Endometrium (tissue), 2 donors: ENCODE measurements around the gene TIGIT.
"Not testable (repeated sequence)": the region's sequence is repeated elsewhere in the genome, so short reads cannot be mapped to it uniquely, and the experiment has no call there.

Experiments used
- FAIRE-seq: peaks from 2 replicates; lab custom pipeline; 2012; peaks lifted over from hg19 to GRCh38; lab: Jason Lieb, UNC
- donor health status: control.
- donor health status: control.

TIGIT gene

DNA sequence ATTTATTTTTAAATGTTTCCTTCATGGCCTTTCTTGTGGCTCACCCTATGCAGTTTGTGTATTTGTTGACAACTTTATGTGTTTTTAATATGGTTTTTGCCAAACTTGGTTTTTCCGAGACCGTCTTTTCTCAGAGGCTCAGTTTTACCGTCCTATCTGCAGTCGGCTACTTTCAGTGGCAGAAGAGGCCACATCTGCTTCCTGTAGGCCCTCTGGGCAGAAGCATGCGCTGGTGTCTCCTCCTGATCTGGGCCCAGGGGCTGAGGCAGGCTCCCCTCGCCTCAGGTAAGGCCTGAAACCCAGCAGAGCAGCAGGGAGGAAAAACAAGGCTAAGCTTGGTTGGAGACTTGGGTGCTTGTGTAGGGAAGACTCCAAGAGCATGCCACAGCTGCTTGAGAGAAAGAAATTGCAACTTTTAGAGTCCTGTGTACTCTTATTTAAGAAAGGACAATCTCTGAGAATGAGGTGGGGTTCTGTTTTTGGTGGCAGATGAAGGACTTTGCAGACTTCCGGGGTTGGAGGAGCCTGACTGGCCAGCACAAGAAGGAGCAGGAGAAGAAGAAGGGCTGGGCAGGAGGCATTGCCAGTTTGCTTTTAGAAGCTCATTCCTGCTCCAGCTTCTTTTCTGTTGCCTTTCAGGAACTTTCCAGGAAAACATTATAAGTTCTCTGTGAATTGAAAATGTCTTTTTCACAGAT, at the start of gene TIGIT:
TIGIT (plus strand) TSS at position 191 of the 698 bp plus-strand sequence; CDS start at position 225, 34 bp downstream.
- FAIRE-seq: no peak

DNA sequence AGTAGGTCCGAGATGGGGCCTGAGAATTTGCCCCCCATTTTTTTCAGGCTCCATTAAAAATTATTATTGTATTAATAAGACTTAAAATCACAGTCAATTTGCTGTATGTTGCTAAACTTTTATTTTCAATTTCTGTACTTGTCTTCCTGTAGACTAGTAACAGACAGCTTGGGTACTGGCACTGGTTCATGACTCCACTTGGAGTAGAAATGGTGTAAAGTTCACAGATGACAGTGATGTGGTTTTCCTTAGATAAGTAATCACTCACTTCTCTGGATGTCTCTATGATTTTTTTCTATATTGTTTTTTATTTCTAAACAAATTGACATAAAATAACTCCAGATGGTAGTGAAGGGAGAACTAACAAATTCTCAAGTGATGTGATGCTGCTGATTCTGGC, 40.9 kb upstream of the TIGIT start:
- FAIRE-seq: no peak

DNA sequence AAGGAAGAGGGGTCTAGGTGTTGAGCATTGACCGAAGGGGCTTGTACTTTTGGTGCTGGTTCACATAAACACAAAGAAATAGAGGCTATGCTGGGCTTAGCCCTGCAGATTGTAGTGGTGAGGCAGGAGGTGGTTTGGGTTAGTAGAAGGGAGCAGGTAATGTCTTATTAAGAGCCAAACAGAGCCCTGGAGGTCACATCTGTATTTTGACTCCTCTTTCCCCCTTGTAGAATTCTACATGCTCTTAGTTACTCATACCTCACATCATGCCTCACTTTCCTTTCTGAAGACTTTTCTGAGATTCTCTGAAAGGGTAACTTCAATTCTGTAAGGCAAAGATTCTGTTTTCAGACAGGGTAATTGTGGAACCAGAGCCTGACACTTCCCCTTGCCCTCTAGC, 40.3 kb upstream of the TIGIT start:
- no peak for FAIRE-seq

DNA sequence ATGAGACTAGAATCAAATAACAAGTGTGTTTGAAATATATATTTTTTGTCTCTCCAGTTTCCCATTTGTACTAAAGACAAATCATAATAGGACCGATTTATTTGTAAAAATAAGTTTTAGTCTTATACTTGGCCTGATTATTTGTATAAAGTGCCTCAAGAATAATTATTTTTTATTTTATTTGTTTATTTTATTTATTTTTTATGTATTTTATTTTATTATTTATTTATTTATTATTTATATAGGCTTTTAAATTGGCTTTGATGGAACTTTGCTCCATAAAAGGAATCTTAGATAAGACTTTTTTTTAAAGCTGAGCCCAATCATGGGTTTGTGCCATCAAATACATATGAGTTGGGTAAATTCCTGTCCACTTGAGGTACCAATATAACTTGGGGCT, 34.3 kb upstream of the TIGIT start:
- FAIRE-seq: peak; percentile 12

DNA sequence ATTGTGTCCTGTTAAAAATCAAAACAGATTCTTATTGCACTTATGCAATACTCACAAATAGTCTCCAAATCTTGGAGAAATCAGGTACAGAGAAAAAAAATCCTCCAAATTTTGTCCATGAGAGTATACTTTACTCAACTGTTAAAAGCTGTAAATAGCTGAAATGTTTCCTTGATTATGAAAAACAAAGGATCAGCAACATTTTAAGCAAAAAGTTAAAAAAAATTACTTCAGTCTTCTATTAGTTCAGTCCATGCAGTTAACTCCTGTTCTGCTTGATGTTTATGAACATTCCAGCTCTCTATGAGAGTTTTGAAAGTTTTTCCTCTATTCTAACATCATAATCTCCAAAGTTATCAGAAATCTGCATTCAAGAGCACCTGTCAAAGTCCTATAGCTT, 33.7 kb upstream of the TIGIT start:
- FAIRE-seq: no peak

DNA sequence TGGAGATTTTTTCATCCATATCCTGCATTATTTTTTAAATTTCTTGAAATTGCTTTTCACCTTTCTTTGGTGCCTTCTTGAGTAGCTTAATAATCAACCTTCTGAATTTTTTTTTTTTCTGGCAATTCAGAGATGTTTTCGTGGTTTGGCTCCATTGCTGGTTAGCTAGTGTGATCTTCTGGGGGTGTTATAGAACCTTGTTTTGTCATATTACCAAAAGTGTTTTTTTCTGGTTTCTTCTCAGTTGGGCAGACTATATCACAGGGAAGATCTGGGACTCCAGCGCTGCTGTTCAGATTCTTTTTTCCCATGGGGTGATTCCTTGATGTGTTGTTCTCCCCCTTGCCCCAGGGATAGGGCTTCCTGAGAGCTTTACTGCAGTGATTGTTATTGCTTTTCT, 23.8 kb upstream of the TIGIT start:
- no peak for FAIRE-seq

DNA sequence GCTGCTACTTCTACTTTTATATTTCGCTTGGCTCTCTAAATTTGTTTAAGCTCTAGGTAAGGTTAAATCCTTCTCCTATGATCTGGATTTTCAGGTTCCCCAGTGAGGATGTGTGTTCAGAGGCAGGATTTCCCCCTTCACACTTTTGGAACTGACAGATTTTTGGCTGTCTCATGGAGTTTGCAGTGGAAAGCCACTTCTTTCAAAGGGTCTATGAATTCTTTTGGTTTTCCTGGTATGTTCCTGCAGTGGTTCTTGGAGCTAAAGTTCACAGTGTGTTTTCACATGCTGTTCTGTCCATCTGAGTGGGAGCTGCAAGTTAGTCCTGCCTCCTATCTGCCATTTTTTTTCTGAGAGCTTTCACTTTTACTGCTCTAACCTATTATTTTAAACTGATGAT, 21.6 kb upstream of the TIGIT start:
- FAIRE-seq: no peak

DNA sequence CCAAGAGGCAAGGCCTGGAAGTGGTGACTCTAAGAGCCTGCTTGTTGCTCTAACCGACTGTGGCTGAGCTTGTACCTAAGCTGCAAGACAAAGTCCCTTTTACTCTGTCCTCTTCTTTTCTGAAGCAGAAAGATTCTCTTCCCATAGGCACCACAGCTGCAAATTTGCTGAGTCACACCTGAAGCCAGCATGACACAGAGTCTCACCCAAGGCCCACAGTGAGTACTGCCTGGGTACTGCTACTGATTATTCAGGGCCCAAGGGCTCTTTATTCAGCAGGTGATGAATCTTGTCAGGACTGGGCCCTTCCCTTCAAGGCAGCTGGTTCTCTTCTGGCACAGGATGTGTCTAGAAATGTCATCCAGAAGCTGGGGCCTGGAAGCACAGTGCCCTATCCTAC, 18.9 kb upstream of the TIGIT start:
- no peak for FAIRE-seq

DNA sequence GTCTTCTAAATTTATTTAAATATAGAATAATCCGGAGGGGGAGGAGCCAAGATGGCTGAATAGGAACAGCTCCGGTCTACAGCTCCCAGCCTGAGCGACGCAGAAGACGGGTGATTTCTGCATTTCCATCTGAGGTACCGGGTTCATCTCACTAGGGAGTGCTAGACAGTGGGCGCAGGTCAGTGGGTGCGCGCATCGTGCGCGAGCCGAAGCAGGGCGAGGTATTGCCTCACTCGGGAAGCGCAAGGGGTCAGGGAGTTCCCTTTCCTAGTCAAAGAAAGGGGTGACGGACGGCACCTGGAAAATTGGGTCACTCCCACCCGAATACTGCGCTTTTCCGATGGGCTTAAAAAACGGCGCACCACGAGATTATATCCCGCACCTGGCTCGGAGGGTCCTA, 17.0 kb upstream of the TIGIT start:
- FAIRE-seq: not testable (repeated sequence)

DNA sequence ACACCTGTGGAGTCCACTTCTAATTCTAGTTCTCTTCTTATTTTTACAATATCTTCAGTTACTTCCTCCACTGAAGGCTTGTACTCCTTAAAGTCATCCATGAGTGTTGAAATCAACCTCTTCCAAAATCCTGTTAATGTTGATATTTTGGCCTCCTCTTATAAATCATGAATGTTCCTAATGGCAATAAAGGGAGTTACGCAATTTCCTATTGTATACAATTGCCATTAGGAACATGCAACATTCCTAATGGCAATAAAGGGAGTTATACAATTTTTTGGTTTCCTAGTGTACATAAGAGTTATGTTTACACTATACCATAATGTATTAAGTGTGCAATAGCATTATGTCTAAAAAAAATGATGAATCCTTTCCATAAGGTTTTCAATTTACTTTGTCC, 9.2 kb upstream of the TIGIT start:
- FAIRE-seq: no peak

DNA sequence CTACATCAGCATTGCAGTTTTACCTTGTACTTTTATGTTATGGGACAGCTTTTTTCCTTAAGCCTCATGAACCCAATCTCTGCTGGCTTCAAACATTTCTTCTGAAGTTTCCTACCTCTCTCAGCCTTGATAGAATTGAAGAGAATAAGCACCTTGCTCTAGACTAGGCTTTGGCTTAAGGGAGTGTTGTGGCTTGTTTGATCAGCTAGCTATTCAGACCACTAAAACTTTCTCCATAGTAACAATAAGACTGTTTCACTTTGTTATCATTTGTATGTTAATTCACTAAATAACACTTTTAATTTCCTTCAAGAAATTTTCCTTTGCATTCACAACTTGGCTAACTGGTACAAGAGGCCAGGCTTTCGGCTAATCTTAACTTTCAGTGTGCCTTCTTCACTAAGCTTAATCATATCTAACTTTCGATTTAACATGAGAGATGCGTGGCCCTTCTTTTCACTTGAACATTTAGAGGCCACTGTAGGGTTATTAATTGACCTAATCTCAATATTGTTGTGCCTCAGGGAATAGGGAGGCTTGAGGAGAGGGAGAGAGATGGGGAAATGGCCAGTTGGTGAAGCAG, 8.1 kb upstream of the TIGIT start:
- FAIRE-seq: no peak

DNA sequence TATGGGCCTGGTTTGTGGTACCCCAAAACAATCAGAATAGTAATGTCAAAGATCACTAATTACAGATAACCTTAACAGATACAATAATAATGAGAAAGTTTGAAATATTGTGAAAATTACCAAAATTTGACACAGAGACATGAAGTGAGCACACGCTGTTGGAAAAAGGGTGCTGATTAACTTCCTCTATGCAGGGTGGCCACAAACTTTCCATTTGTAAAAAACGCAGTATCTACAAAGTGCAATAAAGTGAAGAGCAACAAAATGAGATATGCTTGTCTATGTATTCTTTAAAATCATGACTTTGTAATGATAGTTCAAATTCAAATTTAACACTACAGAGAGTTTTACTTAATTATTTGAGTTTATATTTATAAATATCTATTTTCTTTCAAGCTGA, 7.6 kb upstream of the TIGIT start:
- no peak for FAIRE-seq

DNA sequence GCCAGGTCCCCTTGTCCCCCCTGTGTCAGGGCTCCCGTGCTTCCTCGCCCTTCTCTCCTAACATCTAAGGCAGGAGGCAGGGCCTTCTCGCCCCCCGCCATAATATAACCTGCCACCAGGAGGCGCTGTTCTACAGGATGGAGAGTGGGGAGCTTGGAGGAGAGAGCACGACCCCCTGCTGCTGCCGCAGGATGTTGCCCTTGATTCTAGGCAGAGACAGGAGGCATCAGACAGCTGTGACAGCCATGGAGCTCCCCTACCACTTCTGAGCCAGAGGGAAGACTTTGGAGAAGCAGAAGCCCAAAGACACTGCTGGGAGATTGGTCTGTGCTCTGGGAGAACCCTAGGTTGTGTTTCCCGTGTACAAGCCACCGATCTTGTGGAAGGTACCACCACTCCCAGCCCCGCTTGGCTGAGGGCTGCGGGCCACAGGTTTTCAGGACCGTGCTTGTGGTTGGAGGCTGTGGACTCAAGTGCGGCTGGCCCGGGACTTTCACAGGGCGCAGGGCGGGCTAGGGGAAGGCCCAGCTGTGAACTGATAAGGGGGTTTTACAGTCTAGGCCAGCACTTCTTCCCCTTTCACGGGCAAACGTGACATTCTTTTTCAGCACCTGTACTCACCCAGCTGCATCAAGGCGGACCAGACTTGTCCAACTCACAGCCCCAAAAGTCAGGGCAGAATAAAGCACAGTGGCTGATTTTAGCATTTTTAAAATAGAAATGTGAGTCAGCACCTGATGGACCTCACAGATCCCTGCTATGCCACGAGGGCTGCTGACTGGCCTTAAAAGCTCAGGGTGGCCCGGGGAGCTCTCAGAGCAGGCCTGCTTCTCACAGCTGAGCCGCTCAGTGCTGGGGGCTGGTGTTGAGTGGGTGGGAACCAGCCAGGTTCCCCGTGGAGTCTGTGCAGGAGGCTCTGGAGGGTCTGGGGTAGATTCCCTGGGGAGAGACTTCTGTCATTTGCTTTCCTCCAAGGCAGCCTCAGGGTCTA, 2.6 kb upstream of the TIGIT start:
- no peak for FAIRE-seq

DNA sequence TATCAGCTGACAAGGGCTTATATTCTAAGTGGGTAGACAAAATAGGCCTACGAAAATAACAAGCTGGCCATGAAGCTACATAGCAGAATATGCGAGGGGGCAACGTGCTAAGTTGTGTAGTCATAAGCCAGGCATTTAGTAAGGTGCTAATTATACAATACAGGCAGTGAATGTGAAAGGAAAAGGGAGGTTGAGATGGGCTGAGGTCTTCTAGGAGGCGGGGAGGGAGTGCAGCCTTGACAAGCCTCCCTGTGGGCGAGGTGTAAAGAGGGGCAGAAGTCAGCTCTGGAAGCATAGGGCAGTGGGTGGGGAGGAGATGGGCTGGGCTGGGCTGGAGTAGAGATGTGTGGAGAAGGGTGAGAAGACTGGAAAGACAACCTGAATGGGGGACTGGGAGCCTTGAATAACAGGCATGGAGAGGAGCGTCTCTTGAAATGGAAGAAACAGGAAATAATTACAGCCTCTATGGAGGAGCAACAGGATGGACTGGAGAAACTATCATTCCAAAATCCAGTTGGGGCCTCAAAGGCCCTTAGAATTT, 1.2 kb downstream of the TIGIT start:
- no peak for FAIRE-seq

DNA sequence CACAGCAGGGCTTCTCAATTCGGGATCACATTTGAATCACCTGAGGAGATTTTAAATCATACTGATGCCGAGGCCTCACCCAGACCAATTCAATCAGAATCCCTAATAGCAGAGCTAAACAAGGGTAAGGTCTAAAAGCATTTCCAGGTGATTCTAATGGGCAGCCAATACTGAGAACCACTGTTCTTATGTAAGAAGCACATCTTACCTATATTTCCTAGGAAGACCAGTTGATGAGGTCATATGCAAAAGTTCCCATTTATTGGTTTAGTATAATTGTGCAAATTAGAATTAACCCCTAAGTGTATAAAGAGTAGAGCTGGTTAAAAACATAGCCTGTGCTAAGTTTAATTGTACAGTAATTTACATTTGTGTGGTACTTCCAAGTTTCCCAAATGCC, 2.1 kb downstream of the TIGIT start:
- no peak for FAIRE-seq

DNA sequence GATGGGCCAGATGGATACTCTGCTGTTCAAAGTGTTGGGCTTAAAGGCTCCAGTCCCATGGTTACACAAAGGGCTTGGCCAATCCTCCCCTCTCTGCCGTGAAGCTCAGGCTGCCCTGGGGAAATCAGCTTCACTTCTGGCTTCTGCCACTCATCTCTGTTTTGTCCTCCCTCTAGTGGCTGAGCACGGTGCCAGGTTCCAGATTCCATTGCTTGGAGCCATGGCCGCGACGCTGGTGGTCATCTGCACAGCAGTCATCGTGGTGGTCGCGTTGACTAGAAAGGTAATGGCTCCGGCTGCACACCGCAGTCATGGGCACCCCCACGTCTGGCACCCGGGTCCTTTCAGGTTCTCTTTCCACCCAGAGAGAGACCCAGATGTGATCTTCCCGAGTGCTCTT, 5.6 kb downstream of the TIGIT start:
- no peak for FAIRE-seq

DNA sequence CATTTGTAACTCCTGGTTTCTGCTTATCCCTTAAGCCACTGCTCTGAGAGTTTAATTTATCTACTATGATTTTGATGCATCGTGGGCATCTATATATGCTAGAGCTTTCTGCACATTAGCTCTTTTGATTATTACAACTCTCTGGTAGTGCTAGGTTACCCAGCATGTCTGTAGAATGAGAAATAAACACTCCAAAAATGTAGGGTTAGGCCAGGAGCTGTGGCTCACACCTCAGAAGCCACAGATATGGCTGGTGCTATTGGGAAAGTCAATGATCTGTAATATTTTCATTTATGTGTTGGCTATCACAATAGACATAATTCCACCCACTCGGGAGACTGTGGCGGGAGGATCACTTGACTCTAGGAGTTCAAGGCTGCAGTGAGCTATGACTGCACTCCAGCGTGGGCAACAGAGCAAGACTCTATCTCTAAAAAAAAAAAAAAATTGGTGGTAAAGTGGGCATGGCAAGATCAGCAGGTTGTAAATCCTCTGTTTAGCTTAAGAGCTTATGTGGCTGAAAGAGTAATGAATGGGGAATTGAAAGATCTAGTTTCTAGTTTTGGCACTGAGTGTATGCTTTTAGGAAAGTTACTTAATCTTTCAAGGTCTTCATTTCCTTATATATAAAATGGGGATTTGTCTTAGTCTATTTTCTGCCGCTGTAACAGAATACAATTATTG, 6.3 kb downstream of the TIGIT start:
- FAIRE-seq: no peak

DNA sequence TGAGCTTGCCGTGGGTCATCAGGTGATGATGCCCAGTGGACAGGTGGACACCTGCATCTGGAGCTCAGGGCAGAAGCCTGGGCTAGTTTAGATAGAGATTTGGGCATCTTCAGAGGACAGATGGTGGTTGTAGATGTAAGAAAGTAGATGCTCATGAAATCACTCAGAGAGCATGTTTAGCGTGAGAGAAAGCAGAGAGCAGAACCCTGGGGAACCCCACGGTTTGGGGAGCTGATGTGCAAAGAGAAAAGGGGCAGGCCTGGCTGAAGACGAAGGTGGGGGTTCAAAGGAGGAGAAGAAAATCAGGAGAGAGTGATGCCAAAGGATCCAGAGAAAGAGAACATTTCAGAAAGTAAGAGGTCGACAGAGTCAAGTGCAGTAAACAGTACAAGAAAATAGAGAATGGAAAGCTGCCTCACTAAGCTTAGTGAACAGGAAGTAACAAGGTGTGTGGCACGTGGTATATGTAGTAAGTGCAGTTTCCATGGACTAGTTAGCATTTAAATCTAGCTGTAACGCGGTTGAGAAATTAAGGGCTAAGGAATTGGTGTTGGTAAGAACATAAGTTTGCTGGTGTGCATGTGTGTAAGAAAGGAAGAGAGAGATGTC, 13.5 kb downstream of the TIGIT start:
- no peak for FAIRE-seq

DNA sequence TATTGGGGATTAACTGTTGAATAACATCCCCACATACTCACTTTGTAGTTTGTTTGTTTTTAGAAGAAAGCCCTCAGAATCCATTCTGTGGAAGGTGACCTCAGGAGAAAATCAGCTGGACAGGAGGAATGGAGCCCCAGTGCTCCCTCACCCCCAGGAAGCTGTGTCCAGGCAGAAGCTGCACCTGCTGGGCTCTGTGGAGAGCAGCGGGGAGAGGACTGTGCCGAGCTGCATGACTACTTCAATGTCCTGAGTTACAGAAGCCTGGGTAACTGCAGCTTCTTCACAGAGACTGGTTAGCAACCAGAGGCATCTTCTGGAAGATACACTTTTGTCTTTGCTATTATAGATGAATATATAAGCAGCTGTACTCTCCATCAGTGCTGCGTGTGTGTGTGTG, 14.0 kb downstream of the TIGIT start:
- FAIRE-seq: no peak

DNA sequence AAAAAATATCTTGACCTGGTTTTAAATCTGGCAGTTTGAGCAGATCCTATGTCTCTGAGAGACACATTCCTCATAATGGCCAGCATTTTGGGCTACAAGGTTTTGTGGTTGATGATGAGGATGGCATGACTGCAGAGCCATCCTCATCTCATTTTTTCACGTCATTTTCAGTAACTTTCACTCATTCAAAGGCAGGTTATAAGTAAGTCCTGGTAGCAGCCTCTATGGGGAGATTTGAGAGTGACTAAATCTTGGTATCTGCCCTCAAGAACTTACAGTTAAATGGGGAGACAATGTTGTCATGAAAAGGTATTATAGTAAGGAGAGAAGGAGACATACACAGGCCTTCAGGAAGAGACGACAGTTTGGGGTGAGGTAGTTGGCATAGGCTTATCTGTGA, 14.5 kb downstream of the TIGIT start:
- FAIRE-seq: no peak

DNA sequence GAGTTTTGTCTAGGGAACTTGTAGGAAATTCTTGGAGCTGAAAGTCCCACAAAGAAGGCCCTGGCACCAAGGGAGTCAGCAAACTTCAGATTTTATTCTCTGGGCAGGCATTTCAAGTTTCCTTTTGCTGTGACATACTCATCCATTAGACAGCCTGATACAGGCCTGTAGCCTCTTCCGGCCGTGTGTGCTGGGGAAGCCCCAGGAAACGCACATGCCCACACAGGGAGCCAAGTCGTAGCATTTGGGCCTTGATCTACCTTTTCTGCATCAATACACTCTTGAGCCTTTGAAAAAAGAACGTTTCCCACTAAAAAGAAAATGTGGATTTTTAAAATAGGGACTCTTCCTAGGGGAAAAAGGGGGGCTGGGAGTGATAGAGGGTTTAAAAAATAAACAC, 15.0 kb downstream of the TIGIT start:
- no peak for FAIRE-seq

DNA sequence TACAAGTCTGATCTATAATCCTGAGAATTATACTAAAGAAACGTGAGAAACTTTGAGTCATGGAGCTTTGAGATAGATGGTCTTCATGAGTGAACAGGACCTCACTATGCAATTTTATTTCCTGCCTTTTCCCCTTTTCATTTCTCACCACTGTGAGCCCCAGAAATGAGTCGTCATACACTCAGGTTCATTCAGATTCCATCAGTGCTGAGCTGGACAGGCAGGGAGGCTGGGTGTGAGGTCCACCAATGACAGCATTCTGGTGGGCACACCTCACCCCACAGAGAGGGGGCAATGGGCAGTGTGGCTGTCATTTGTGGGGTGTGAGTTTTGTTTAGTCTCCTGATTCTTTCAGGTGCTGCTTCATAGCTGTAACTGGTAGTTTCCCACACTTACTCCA, 16.9 kb downstream of the TIGIT start:
- no peak for FAIRE-seq
